ENCODE measurements around the gene OAF. TPM values are rescaled to one million over a fixed set of nuclear protein-coding genes. Genes with fewer than 3 reads are reported as not detected.

The OAF gene
- total RNA-seq, 4 donors from 2014 or later, result 31.7 to 77.1 (median 36.2) TPM

DNA sequence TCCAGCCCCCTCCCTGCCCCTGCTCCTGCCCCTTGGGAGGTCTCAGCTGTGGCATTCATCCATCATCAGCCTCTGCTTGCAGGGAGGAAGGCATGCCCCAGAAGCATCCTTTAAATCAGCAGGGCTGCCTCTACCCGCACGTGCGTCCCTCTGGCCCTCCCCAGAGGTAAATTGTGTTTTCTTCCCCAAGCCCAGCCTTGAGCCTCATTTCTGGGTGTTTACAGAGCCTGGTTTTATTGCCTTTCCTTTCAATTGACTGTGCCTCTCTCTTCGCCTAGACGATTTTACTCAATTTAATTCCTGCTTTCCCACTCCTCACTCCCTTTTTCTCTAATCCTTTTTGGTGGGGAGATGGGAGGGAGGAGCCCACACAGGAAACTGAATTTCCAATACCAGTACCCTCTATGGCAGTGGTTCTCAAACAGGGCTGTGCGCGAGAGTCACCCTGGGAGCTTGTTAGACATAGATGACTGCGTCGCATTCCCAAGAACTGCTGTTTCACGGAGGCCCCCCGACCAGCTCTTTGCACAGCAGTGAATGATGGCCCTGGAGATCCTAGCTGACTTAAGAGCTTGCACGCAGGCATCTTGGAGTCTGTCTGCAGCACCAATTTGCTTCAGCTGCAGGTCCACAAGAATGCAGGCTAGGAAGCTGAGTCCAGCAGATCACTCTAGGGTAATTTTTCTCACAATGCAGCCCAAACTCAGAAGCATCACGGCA is 15.1 kb upstream of the OAF start:
- Histone ChIP-seq H3K4me1 (peaks cover 15% of the 10 kb centered on the region in 2 donors), H3K4me3 (replicated peaks in 1 of 3) (no peak overlapping the region), H3K36me3 (no peaks in the 10 kb centered on the region), H3K27ac (no peak overlapping the region), H3K9me3 (no peaks in the 10 kb centered on the region), H3K27me3 (no peaks in the 10 kb centered on the region)
- intact Hi-C loops (cut with DNase I), result no loop called here
- no peak for DNase-seq
- WGBS, 2 donors, result 60 to 69% methylated on average over 13 of the region's 13 CpGs
- no peak for TF ChIP-seq POLR2A (IDR thresholded peaks at IDR 0.05)
- TF ChIP-seq, protein P1, sequence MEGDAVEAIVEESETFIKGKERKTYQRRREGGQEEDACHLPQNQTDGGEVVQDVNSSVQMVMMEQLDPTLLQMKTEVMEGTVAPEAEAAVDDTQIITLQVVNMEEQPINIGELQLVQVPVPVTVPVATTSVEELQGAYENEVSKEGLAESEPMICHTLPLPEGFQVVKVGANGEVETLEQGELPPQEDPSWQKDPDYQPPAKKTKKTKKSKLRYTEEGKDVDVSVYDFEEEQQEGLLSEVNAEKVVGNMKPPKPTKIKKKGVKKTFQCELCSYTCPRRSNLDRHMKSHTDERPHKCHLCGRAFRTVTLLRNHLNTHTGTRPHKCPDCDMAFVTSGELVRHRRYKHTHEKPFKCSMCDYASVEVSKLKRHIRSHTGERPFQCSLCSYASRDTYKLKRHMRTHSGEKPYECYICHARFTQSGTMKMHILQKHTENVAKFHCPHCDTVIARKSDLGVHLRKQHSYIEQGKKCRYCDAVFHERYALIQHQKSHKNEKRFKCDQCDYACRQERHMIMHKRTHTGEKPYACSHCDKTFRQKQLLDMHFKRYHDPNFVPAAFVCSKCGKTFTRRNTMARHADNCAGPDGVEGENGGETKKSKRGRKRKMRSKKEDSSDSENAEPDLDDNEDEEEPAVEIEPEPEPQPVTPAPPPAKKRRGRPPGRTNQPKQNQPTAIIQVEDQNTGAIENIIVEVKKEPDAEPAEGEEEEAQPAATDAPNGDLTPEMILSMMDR (IDR thresholded peaks at IDR 0.05), result no peak

GRCh38 chr11:120196826-120197225 is 14.0 kb upstream of the OAF start:
- Histone ChIP-seq H3K4me3 (replicated peaks in 1 of 3) (no peak overlapping the region), H3K27me3 (no peaks in the 10 kb centered on the region), H3K36me3 (no peaks in the 10 kb centered on the region), H3K27ac (no peak overlapping the region), H3K9me3 (no peaks in the 10 kb centered on the region), H3K4me1 (peaks cover 15% of the 10 kb centered on the region in 2 donors)
- intact Hi-C loops (cut with DNase I), result no loop called here
- TF ChIP-seq, protein P1 (IDR thresholded peaks at IDR 0.05), result no peak
- no peak for TF ChIP-seq POLR2A (IDR thresholded peaks at IDR 0.05)
- DNase-seq, result no peak
- WGBS, 2 donors, result 81 to 82% methylated on average over 6 of the region's 6 CpGs

- H3K27me3 ChIP-seq, result no peaks in the 10 kb centered on the region
- H3K4me1 ChIP-seq, result peaks cover 12 to 13% of the 10 kb centered on the region in 2 donors
- H3K36me3 ChIP-seq, result no peaks in the 10 kb centered on the region
- TF ChIP-seq, protein P1 (IDR thresholded peaks at IDR 0.05), result no peak
- TF ChIP-seq POLR2A (IDR thresholded peaks at IDR 0.05), result no peak
- no peak overlapping the region for H3K4me3 ChIP-seq (replicated peaks in 1 of 3)
- H3K27ac ChIP-seq, result no peak overlapping the region
- 72 to 76% methylated on average over 10 to 11 of the region's 14 CpGs for WGBS, 2 donors
- DNase-seq, result no peak
- H3K9me3 ChIP-seq, result no peaks in the 10 kb centered on the region
- intact Hi-C loops (cut with DNase I), result no loop called here
Observed at GRCh38 chr11:120197251-120197891, 13.5 kb upstream of the OAF start.

DNA sequence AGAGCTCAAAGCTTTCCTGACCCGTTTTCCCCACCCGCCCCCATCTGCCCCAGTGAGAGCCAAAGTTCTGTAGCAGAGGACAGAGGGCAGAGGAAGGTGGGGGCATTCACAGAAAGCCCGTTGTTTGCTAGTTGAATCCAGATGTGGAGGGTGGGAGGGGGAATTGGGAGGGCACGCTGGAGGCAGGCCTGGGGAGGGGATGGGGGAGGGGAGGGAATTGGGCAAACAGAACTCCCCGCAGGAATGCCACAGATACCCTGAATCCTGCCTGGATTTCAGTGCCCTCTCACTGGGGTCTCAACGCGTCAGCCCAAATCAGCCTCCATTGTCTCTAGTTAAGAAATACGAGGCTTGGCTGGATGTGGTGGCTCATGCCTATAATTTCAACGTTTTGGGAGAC is 12.9 kb upstream of the OAF start:
- Histone ChIP-seq H3K4me1 (peaks cover 6 to 7% of the 10 kb centered on the region in 2 donors), H3K27ac (no peak overlapping the region), H3K9me3 (no peaks in the 10 kb centered on the region), H3K36me3 (no peaks in the 10 kb centered on the region), H3K27me3 (no peaks in the 10 kb centered on the region), H3K4me3 (replicated peaks in 1 of 3) (no peak overlapping the region)
- WGBS, 2 donors, result 72 to 79% methylated on average over 9 of the region's 9 CpGs
- DNase-seq, result no peak
- TF ChIP-seq POLR2A (IDR thresholded peaks at IDR 0.05), result no peak
- TF ChIP-seq, protein P1 (IDR thresholded peaks at IDR 0.05), result no peak
- intact Hi-C loops (cut with DNase I), result no loop called here

- no peak overlapping the region for H3K27ac ChIP-seq
- no peak for DNase-seq
- 58 to 77% methylated on average over 5 of the region's 5 CpGs for WGBS, 2 donors
Observed at GRCh38 chr11:120198403-120198786, 12.4 kb upstream of the OAF start.

More at GRCh38 chr11:120198403-120198786, 12.4 kb upstream of the OAF start:
- Histone ChIP-seq H3K4me1 (peaks cover 2% of the 10 kb centered on the region in 2 donors), H3K9me3 (no peaks in the 10 kb centered on the region), H3K36me3 (no peaks in the 10 kb centered on the region), H3K4me3 (replicated peaks in 1 of 3) (no peak overlapping the region), H3K27me3 (no peaks in the 10 kb centered on the region)
- intact Hi-C loops (cut with DNase I), result no loop called here
- TF ChIP-seq, protein P1 (IDR thresholded peaks at IDR 0.05), result no peak
- TF ChIP-seq POLR2A (IDR thresholded peaks at IDR 0.05), result no peak
